ENCODE results near the gene CLCNKA. TPM values are rescaled to one million over a fixed set of nuclear protein-coding genes. Genes with fewer than 3 reads are reported as not detected.

CLCNKA gene
- polyA plus RNA-seq, 1 of the 3 experiments (the other 2 are of a cell fraction) = 0.03 TPM

- TF ChIP-seq USF1 (IDR thresholded peaks at IDR 0.05; ENCODE audit: borderline replicate concordance, low read depth) (no peak), TEAD4 (IDR thresholded peaks at IDR 0.05; ENCODE audit: borderline replicate concordance, insufficient read depth) (no peak), GABPA (IDR thresholded peaks at IDR 0.05; ENCODE audit: low read depth) (no peak), MAX (IDR thresholded peaks at IDR 0.05; ENCODE audit: low read depth) (no peak)
- CTCF ChIA-PET = interaction anchor here (1.0 to 4.8 kb wide), 6 partner anchors 19 to 222 kb away, joined by 3 to 27 read pairs (median 4); no protein-coding TSS in a partner anchor
- WGBS (ENCODE audit: low lambda C conversion rate) = no CpG with 5 or more reads among the region's 4 CpGs
Observed at GRCh38 chr1:16013908-16014258, 8.0 kb upstream of the CLCNKA start.

GRCh38 chr1:16014509-16015482, 7.0 kb upstream of the CLCNKA start:
- TF ChIP-seq GABPA (IDR thresholded peaks at IDR 0.05; ENCODE audit: low read depth) (no peak), FOXM1 (IDR thresholded peaks at IDR 0.05; ENCODE audit: low read depth) (no peak), RAD21 (IDR thresholded peaks at IDR 0.05; ENCODE audit: low read length) (no peak), GATA2 (CRISPR knock-in tag; IDR thresholded peaks at IDR 0.05) (peak; percentile 15; the same call in 1 of the 2 replicates), RCOR1 (IDR thresholded peaks at IDR 0.05; ENCODE audit: low read length) (no peak), FOSL2 (IDR thresholded peaks at IDR 0.05; ENCODE audit: borderline replicate concordance, low read depth) (no peak), RFX5 (IDR thresholded peaks at IDR 0.05; ENCODE audit: low read length) (no peak), EZH2phosphoT487 (IDR thresholded peaks at IDR 0.05; ENCODE audit: borderline replicate concordance, low read depth) (no peak), CTCF (IDR thresholded peaks at IDR 0.05) (no peak), USF2 (IDR thresholded peaks at IDR 0.05; ENCODE audit: borderline replicate concordance, low read depth, low read length) (no peak), FOXJ3 (CRISPR knock-in tag; IDR thresholded peaks at IDR 0.05) (peak; percentile 51; the same call in 1 of the 2 replicates), TEAD4 (IDR thresholded peaks at IDR 0.05; ENCODE audit: borderline replicate concordance, insufficient read depth) (no peak), USF1 (IDR thresholded peaks at IDR 0.05; ENCODE audit: borderline replicate concordance, low read depth) (no peak)
- WGBS (ENCODE audit: low lambda C conversion rate) = 72% methylated on average over 17 of the region's 17 CpGs
- ChIA-PET CTCF (interaction anchor here (0.7 to 4.8 kb wide), 10 partner anchors 18 to 365 kb away, joined by 3 to 27 read pairs (median 3); partner anchors contain the start of gene FAM131C), POLR2A (no interaction called here)
- Histone ChIP-seq H3K4me2 (no peak overlapping the region), H3F3A (replicated peaks; ENCODE audit: insufficient read depth) (no peaks in the 10 kb centered on the region), H3K9me3 (no peaks in the 10 kb centered on the region), H3K9ac (no peak overlapping the region), H3K9me2 (no peaks in the 10 kb centered on the region), H3K4me1 (ENCODE audit: control insufficient read depth in 1 of 2, insufficient read depth in 2 of 2, low read depth in 1 of 2, low read length in 1 of 2) (peaks cover 6 to 49% of the 10 kb centered on the region in 2 experiments; a peak in 2 of 4 replicates), H3K27ac (ENCODE audit: low read depth in 2 of 2, low read length in 1 of 2) (peak overlapping the region in 1 of 2 experiments; percentile 28; a peak in 1 of 4 replicates), H3K27me3 (ENCODE audit: insufficient read depth) (no peaks in the 10 kb centered on the region), H3K36me3 (replicated peaks in 1 of 2; ENCODE audit: control insufficient read depth in 1 of 2, insufficient read depth in 2 of 2, low read length in 1 of 2) (no peaks in the 10 kb centered on the region), H3K4me3 (ENCODE audit: low read depth in 2 of 2, low read length in 1 of 2) (no peak overlapping the region), H2AFZ (ENCODE audit: low read depth) (no peak overlapping the region), H4K20me1 (ENCODE audit: insufficient read depth) (no peaks in the 10 kb centered on the region), H3K79me2 (ENCODE audit: insufficient read depth) (no peaks in the 10 kb centered on the region)
- DNase-seq = peak; percentile 80

More at GRCh38 chr1:16013908-16014258, 8.0 kb upstream of the CLCNKA start:
- POLR2A ChIA-PET = no interaction called here
- Histone ChIP-seq H3K79me2 (ENCODE audit: insufficient read depth) (no peaks in the 10 kb centered on the region), H3K9me3 (no peaks in the 10 kb centered on the region), H3K27me3 (ENCODE audit: insufficient read depth) (no peaks in the 10 kb centered on the region), H4K20me1 (ENCODE audit: insufficient read depth) (no peaks in the 10 kb centered on the region), H3K9ac (no peak overlapping the region), H3K4me1 (ENCODE audit: control insufficient read depth in 1 of 2, insufficient read depth in 2 of 2, low read depth in 1 of 2, low read length in 1 of 2) (peaks cover 0 to 40% of the 10 kb centered on the region in 2 experiments; a peak in 1 of 4 replicates), H3K4me3 (ENCODE audit: low read depth in 2 of 2, low read length in 1 of 2) (no peak overlapping the region), H3F3A (replicated peaks; ENCODE audit: insufficient read depth) (no peaks in the 10 kb centered on the region), H3K4me2 (no peak overlapping the region), H2AFZ (ENCODE audit: low read depth) (no peak overlapping the region), H3K9me2 (no peaks in the 10 kb centered on the region), H3K27ac (ENCODE audit: low read depth in 2 of 2, low read length in 1 of 2) (no peak overlapping the region), H3K36me3 (replicated peaks in 1 of 2; ENCODE audit: control insufficient read depth in 1 of 2, insufficient read depth in 2 of 2, low read length in 1 of 2) (no peaks in the 10 kb centered on the region)
- DNase-seq = no peak
